ENCODE results near the gene SLX4IP. TPM values are rescaled to one million over a fixed set of nuclear protein-coding genes. Genes with fewer than 3 reads are reported as not detected.
A peak's percentile ranks its signal among the peaks of the same experiment; 100 is the strongest.

SLX4IP gene
- total RNA-seq, 2 experiments from 2014 or later = 8.8 to 8.9 TPM

DNA sequence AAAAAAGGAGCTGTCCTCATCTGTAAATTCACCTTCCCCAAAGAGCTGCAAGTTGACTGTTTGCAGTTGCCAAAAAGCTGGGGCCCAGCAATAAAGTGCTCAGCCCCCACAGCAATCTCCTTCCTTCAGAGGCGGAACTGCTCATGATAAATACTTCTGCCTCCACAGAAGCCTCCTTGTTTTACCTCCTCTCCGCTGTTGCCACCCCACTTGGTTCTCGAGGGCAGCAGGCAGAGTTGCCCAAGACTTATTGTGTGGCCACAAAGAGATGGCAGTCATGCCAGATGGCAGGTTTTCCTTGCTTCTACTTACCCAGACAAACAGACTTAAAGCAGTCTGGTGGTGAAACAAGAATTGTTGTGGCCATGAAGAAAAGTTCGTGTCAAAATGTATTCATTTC is 66.3 kb downstream of the SLX4IP start:
- Mint-ChIP-seq H3K9me3 (ENCODE audit: insufficient read depth) (no peaks in the 10 kb centered on the region), H3K27ac (peak overlapping the region; percentile 96), H3K4me3 (peak overlapping the region; percentile 80), H3K27me3 (ENCODE audit: low read depth) (no peaks in the 10 kb centered on the region), H3K36me3 (ENCODE audit: low read depth) (no peaks in the 10 kb centered on the region), H3K4me1 (ENCODE audit: low read depth) (peaks cover 46% of the 10 kb centered on the region)
- CTCF ChIA-PET = no interaction called here
- POLR2A ChIA-PET = no interaction called here
- DNase-seq (peak; percentile 48), ATAC-seq (peak; percentile 67)

DNA sequence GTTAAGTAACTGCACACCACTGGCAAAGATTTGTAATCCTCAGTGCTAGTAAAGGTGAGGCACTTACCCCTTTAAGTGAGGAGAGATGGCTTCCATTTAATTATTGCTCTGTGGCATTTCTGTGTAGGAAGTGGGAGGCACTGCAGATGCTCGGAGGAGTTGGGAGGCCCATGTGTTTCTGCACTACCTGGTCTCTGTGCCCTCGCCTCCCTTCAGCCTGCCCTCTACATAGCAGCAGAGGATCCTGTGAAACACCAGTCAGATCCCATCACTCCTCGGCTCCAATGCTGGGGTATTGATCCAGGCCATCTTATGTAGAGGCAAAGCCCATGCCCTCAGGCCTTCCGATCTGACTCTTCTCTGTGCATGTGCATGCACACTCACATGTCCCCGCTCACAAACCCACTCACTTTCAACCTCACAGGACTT is 67.0 kb downstream of the SLX4IP start:
- no peaks in the 10 kb centered on the region for H3K9me3 Mint-ChIP-seq (ENCODE audit: insufficient read depth)
- ChIA-PET CTCF (no interaction called here), POLR2A (no interaction called here)
- no peaks in the 10 kb centered on the region for H3K27me3 Mint-ChIP-seq (ENCODE audit: low read depth)
- peak; percentile 54 for DNase-seq
- H3K27ac Mint-ChIP-seq = peak overlapping the region; percentile 96
- no peaks in the 10 kb centered on the region for H3K36me3 Mint-ChIP-seq (ENCODE audit: low read depth)
- H3K4me1 Mint-ChIP-seq (ENCODE audit: low read depth) = peaks cover 51% of the 10 kb centered on the region
- peak overlapping the region; percentile 80 for H3K4me3 Mint-ChIP-seq
- ATAC-seq = peak; percentile 86

DNA sequence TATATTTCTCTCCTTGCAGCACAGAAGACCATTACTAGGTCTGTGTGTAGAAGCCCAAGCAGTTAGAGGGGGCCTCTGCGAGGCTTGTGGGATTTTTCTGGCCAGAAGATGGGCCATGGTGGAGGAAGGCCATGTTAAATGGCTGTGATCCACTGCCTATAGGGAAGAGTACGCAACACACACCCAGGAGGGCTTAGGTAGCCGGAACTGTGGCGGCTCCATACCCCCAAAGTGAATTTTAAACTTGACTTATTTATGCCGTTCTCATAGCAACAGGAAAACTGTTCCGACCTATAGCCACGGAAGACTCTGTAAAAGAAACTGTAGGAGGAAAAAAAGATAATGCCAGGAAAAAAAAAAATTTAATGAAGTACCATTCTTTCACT is 69.5 kb downstream of the SLX4IP start:
- peaks cover 45% of the 10 kb centered on the region for H3K4me1 Mint-ChIP-seq (ENCODE audit: low read depth)
- H3K27ac Mint-ChIP-seq = no peak overlapping the region
- ChIA-PET POLR2A (no interaction called here), CTCF (no interaction called here)
- no peaks in the 10 kb centered on the region for H3K27me3 Mint-ChIP-seq (ENCODE audit: low read depth)
- H3K4me3 Mint-ChIP-seq = no peak overlapping the region
- no peaks in the 10 kb centered on the region for H3K36me3 Mint-ChIP-seq (ENCODE audit: low read depth)
- no peak for DNase-seq
- no peaks in the 10 kb centered on the region for H3K9me3 Mint-ChIP-seq (ENCODE audit: insufficient read depth)
- ATAC-seq = no peak

DNA sequence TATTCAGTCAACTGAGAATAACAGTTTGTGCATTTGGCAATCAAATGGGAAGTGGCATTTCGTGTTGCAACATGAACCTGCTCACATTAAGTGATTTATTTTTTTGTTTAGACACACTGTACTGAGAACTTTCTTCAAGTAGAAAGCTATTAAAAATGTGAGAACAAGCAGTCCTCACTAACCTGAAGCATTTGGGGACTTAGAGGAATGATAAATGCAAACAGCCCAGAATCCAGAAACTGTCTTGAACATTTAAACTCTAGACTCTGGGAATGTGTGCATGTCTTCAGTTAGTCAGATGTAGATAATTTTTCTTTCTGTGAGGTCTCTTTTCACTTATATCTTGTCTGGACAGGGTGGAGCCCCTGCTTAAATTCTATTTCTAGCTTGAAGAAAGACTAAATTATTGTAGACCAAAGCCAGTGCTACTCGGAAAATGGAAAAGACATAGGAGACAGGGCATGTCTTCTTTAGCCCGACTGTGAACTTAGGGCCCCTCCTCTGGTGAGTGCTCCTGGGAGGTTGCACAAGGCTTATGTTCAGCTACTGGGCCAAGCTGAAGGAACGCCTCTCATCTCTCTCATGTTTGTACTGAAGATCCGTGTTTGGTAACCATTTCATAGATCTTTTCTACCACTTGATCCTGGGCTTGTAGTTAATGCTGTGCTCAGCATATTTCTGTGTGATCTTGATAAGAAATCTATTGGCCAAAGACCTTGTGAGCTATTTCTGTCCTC is 70.1 kb downstream of the SLX4IP start:
- Mint-ChIP-seq H3K9me3 (ENCODE audit: insufficient read depth) (no peaks in the 10 kb centered on the region), H3K27me3 (ENCODE audit: low read depth) (no peaks in the 10 kb centered on the region), H3K4me3 (no peak overlapping the region), H3K36me3 (ENCODE audit: low read depth) (no peaks in the 10 kb centered on the region), H3K4me1 (ENCODE audit: low read depth) (peaks cover 42% of the 10 kb centered on the region), H3K27ac (no peak overlapping the region)
- ChIA-PET CTCF (interaction anchor here (1.1 kb wide), 1 partner anchor 10 kb away, joined by 3 read pairs; no protein-coding TSS in a partner anchor), POLR2A (interaction anchor here (1.0 kb wide), 1 partner anchor 70 kb away, joined by 3 read pairs; the partner anchor contains the start of gene SLX4IP)
- ATAC-seq = no peak
- DNase-seq = no peak

DNA sequence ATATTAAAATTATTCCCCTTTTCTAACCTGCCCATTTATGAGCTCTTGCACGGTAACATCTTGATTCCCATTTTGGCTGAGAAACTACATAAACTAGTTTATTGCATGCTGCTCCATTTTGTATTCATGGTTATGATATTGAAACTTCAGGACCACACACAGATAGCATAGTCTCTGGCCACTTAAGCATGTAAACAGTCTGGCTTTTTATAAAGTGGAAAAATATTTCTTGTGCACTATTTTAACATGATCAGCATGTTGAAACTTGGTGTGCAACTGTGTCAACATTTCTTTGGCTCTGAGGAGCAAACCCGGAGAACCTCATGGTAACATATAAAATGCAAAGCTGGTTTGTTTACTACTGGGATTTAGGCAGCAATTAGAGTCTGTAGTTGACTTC is 70.7 kb downstream of the SLX4IP start:
- POLR2A ChIA-PET = interaction anchor here (1.0 kb wide), 1 partner anchor 71 kb away, joined by 3 read pairs; the partner anchor contains the start of gene SLX4IP
- no peaks in the 10 kb centered on the region for H3K27me3 Mint-ChIP-seq (ENCODE audit: low read depth)
- H3K9me3 Mint-ChIP-seq (ENCODE audit: insufficient read depth) = no peaks in the 10 kb centered on the region
- no peaks in the 10 kb centered on the region for H3K36me3 Mint-ChIP-seq (ENCODE audit: low read depth)
- CTCF ChIA-PET = interaction anchor here (1.1 kb wide), 1 partner anchor 9 kb away, joined by 3 read pairs; no protein-coding TSS in a partner anchor
- no peak overlapping the region for H3K27ac Mint-ChIP-seq
- H3K4me1 Mint-ChIP-seq (ENCODE audit: low read depth) = peaks cover 41% of the 10 kb centered on the region
- no peak overlapping the region for H3K4me3 Mint-ChIP-seq
- no peak for DNase-seq
- no peak for ATAC-seq

DNA sequence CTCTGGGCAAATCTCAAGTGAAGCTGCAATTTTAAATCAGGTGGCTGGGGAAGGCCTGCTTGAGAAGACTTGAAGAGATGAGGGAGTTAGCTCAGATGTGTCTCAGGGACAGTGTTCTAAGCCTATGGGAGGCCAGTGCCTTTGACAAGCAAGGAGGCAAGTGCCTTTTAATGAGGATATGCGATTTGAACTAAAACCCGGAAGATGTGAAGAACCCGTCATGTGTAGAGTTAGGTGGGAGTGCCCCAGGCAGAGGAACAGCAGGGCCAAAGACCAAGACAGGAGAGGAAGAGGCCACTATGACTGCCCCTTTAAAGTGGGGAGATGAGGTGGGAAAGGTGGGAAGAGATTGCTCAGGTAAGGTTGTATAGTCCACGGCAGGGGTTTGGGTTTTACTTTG is 71.9 kb downstream of the SLX4IP start:
- ChIA-PET CTCF (no interaction called here), POLR2A (no interaction called here)
- no peak for ATAC-seq
- Mint-ChIP-seq H3K4me3 (no peak overlapping the region), H3K9me3 (ENCODE audit: insufficient read depth) (no peaks in the 10 kb centered on the region), H3K36me3 (ENCODE audit: low read depth) (no peaks in the 10 kb centered on the region), H3K27ac (no peak overlapping the region), H3K4me1 (ENCODE audit: low read depth) (peaks cover 42% of the 10 kb centered on the region), H3K27me3 (ENCODE audit: low read depth) (no peaks in the 10 kb centered on the region)
- no peak for DNase-seq

DNA sequence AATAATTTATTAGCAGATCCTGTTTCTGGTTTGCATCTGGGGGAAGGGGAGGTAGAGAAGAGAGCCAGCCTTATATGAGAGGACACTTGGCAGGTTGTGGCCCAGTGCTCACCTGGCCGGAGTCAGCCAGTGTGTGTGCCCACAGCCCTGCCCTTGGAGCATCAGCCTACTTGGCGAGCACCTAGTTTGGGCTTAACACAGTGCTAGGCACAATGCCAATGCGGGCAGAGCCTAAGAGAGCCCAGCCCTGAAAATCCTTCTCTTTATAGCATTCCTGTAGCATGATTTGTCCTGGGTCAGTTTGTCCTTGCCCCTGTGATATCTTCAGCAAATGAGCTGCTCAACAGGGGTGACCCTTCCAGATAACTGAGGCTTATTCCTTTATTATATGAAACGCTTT is 73.0 kb downstream of the SLX4IP start:
- no peak for ATAC-seq
- no peak overlapping the region for H3K27ac Mint-ChIP-seq
- DNase-seq = no peak
- H3K4me1 Mint-ChIP-seq (ENCODE audit: low read depth) = peaks cover 35% of the 10 kb centered on the region
- CTCF ChIA-PET = no interaction called here
- no peak overlapping the region for H3K4me3 Mint-ChIP-seq
- H3K9me3 Mint-ChIP-seq (ENCODE audit: insufficient read depth) = no peaks in the 10 kb centered on the region
- no peaks in the 10 kb centered on the region for H3K36me3 Mint-ChIP-seq (ENCODE audit: low read depth)
- POLR2A ChIA-PET = no interaction called here
- no peaks in the 10 kb centered on the region for H3K27me3 Mint-ChIP-seq (ENCODE audit: low read depth)

DNA sequence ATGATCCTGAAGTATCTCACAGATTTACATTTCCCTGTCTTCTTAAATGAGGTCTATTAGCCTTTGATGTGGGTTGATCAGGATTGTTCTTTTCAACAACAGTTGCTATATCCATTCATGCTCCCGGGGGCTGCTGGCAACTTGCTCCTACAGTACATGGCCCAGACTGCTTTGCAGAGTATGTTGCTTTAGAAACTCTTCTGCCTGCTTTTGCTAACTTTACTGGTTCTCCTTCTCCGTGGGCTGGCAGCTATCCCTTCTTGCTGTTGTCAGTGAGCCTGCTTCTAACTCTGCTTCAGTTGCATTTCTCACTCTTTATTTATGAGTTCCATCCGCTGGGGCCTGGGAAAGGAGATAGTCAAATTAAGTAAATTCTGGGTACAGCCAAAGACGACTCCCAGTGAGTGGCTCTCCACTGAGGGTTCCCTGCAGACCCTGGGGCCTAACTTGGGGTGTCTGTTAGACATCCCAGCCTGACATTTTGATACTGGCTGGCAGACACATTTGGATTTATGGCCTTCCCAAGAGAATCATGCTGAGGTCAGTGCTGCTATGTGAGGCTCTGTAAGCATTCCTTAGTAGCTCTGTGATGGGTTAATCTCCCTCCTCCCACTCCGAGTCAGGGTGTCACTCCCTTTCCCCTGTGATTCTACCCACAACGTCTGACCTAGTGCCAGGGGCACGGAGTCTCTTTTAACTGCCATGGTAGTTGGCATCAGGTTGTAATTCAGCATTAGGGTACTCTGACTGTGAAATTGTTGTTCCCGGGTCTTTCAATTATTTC is 73.6 kb downstream of the SLX4IP start:
- H3K27me3 Mint-ChIP-seq (ENCODE audit: low read depth) = no peaks in the 10 kb centered on the region
- H3K4me1 Mint-ChIP-seq (ENCODE audit: low read depth) = peaks cover 36% of the 10 kb centered on the region
- no peak overlapping the region for H3K4me3 Mint-ChIP-seq
- DNase-seq (no peak), ATAC-seq (no peak)
- H3K36me3 Mint-ChIP-seq (ENCODE audit: low read depth) = no peaks in the 10 kb centered on the region
- H3K27ac Mint-ChIP-seq = no peak overlapping the region
- ChIA-PET CTCF (interaction anchor here (0.7 kb wide), 1 partner anchor 20 kb away, joined by 3 read pairs; no protein-coding TSS in a partner anchor), POLR2A (no interaction called here)
- H3K9me3 Mint-ChIP-seq (ENCODE audit: insufficient read depth) = no peaks in the 10 kb centered on the region

DNA sequence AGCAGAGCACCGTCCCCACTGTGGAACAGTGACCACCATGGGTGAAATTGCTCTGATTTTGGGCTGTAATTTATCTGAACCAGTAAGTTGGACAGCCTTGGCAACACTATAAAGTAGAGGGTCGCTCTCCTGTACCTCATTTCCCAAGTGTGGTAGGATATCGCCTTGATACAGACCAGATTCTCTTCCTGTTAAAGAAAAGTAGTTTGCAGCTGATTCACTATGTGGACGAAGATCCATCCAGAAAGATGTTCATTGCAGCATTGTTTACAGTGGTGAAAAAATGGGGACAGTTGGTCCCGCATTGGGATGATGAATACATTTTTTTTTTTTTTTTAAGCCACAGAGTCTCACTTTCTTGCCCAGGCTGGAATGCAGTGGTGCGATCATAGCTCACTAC is 74.3 kb downstream of the SLX4IP start:
- peaks cover 35% of the 10 kb centered on the region for H3K4me1 Mint-ChIP-seq (ENCODE audit: low read depth)
- H3K9me3 Mint-ChIP-seq (ENCODE audit: insufficient read depth) = no peaks in the 10 kb centered on the region
- no peak overlapping the region for H3K4me3 Mint-ChIP-seq
- ATAC-seq = no peak
- no peak for DNase-seq
- no peaks in the 10 kb centered on the region for H3K36me3 Mint-ChIP-seq (ENCODE audit: low read depth)
- no peak overlapping the region for H3K27ac Mint-ChIP-seq
- H3K27me3 Mint-ChIP-seq (ENCODE audit: low read depth) = no peaks in the 10 kb centered on the region
- CTCF ChIA-PET = interaction anchor here (0.7 kb wide), 1 partner anchor 21 kb away, joined by 3 read pairs; no protein-coding TSS in a partner anchor
- POLR2A ChIA-PET = no interaction called here

DNA sequence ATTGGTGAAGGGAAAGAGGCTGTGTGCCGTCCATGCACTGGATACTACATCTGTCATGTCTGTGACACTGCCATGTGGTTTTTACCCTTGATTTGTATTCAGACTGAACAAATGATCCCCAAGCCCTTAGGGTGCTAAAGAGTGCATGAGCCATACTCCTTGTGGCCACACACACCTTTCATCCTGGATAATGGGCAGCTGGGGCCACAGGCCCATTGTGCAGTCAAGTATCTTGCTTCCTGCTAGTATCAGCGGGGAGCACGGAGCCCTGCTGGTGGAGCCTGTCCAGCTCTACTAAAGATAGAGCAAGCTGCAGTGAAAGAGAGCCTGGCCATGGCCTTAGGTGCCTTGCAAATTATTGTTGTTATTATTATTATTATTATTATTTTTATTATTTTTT is 75.1 kb downstream of the SLX4IP start:
- no peaks in the 10 kb centered on the region for H3K36me3 Mint-ChIP-seq (ENCODE audit: low read depth)
- no peaks in the 10 kb centered on the region for H3K9me3 Mint-ChIP-seq (ENCODE audit: insufficient read depth)
- no peak overlapping the region for H3K4me3 Mint-ChIP-seq
- CTCF ChIA-PET = no interaction called here
- POLR2A ChIA-PET = no interaction called here
- peaks cover 39% of the 10 kb centered on the region for H3K4me1 Mint-ChIP-seq (ENCODE audit: low read depth)
- DNase-seq = no peak
- H3K27ac Mint-ChIP-seq = no peak overlapping the region
- ATAC-seq = no peak
- no peaks in the 10 kb centered on the region for H3K27me3 Mint-ChIP-seq (ENCODE audit: low read depth)

DNA sequence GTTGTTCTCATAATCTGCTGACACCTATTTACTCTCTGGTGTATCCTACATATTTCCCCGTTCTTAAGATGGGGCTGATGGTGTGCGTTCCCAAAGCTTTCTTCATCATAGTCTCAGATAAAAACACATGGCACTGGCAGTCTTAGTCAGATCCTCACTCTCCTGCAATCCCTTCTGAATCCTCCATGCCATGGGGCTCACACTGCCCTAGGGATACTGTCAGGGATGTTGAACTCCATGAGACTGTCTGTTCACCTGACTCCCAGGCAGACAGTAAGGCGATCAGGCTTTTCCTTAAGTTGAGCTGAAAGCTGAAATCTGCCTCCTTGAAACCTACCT is 76.0 kb downstream of the SLX4IP start:
- ChIA-PET POLR2A (no interaction called here), CTCF (interaction anchor here (0.7 to 1.3 kb wide), 2 partner anchors 26 to 42 kb away, joined by 3 to 5 read pairs; no protein-coding TSS in a partner anchor)
- Mint-ChIP-seq H3K27me3 (ENCODE audit: low read depth) (no peaks in the 10 kb centered on the region), H3K9me3 (ENCODE audit: insufficient read depth) (no peaks in the 10 kb centered on the region), H3K4me1 (ENCODE audit: low read depth) (peaks cover 46% of the 10 kb centered on the region), H3K36me3 (ENCODE audit: low read depth) (no peaks in the 10 kb centered on the region), H3K4me3 (peak overlapping the region; percentile 30), H3K27ac (peak overlapping the region; percentile 25)
- peak; percentile 31 for ATAC-seq
- DNase-seq = no peak

DNA sequence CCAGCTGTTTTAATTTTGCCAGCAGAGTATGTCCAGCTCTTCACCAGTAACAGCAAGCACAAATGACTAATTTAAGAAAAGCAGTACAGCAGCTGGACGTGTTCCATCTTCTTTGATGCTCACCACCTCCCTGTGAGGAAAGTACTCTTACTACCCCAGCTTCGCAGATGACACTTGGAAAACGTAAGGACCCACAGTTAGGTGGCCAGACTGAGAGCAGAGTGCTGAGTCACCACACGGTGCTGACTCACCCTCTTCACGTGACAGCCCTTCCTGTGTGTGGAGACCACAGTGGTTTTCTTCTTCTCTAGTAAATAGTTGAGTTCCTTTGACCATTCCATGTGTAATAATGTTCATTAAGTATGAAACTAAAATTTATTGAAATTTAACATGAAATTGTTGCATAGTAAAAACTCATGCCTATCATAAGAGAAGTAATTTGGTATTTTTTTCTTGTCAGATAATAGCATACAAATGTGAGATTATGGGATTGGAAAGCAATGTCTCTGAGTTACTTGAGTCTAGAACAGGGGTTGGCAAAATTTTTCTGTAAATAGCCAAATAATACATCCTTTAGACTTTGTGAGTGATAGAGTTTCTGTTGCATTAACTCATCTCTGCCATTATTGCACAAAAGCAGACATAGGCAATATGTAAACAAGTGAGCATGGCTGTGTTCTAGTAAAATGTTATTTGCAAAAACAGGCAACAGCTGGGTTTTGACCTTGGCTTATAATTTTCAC is 76.6 kb downstream of the SLX4IP start:
- peak overlapping the region; percentile 30 for H3K4me3 Mint-ChIP-seq
- no peaks in the 10 kb centered on the region for H3K9me3 Mint-ChIP-seq (ENCODE audit: insufficient read depth)
- POLR2A ChIA-PET = no interaction called here
- H3K4me1 Mint-ChIP-seq (ENCODE audit: low read depth) = peaks cover 41% of the 10 kb centered on the region
- CTCF ChIA-PET = interaction anchor here (0.7 to 1.6 kb wide), 3 partner anchors 9 to 41 kb away, joined by 3 to 5 read pairs (median 3); no protein-coding TSS in a partner anchor
- ATAC-seq (peak; percentile 96), DNase-seq (peak; percentile 78)
- no peaks in the 10 kb centered on the region for H3K36me3 Mint-ChIP-seq (ENCODE audit: low read depth)
- H3K27ac Mint-ChIP-seq = peak overlapping the region; percentile 25
- H3K27me3 Mint-ChIP-seq (ENCODE audit: low read depth) = no peaks in the 10 kb centered on the region
